Measurements from ENCODE around the gene SEMA3G.
A peak's percentile ranks its signal among the peaks of the same experiment; 100 is the strongest.

Gene SEMA3G

GRCh38 chr3:52447512-52448355 lies 2.8 kb upstream of the SEMA3G start:
- DNase-seq (ENCODE audit: low read depth in 1 of 2, low spot score in 1 of 2) = no peak
- Histone ChIP-seq H3K27me3 (ENCODE audit: insufficient read depth, poor library complexity, severe bottlenecking) (no peaks in the 10 kb centered on the region), H3K4me3 (replicated peaks; ENCODE audit: insufficient read depth, low read length) (no peak overlapping the region), H3K27ac (replicated peaks) (no peak overlapping the region)
- TF ChIP-seq SPI1 (IDR thresholded peaks at IDR 0.05; ENCODE audit: borderline replicate concordance, low read depth) (no peak), GABPA (IDR thresholded peaks at IDR 0.05; ENCODE audit: low read depth) (no peak), POLR2AphosphoS5 (IDR thresholded peaks at IDR 0.05; ENCODE audit: low read depth) (no peak)
- TF ChIP-seq, protein P1, sequence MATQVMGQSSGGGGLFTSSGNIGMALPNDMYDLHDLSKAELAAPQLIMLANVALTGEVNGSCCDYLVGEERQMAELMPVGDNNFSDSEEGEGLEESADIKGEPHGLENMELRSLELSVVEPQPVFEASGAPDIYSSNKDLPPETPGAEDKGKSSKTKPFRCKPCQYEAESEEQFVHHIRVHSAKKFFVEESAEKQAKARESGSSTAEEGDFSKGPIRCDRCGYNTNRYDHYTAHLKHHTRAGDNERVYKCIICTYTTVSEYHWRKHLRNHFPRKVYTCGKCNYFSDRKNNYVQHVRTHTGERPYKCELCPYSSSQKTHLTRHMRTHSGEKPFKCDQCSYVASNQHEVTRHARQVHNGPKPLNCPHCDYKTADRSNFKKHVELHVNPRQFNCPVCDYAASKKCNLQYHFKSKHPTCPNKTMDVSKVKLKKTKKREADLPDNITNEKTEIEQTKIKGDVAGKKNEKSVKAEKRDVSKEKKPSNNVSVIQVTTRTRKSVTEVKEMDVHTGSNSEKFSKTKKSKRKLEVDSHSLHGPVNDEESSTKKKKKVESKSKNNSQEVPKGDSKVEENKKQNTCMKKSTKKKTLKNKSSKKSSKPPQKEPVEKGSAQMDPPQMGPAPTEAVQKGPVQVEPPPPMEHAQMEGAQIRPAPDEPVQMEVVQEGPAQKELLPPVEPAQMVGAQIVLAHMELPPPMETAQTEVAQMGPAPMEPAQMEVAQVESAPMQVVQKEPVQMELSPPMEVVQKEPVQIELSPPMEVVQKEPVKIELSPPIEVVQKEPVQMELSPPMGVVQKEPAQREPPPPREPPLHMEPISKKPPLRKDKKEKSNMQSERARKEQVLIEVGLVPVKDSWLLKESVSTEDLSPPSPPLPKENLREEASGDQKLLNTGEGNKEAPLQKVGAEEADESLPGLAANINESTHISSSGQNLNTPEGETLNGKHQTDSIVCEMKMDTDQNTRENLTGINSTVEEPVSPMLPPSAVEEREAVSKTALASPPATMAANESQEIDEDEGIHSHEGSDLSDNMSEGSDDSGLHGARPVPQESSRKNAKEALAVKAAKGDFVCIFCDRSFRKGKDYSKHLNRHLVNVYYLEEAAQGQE (IDR thresholded peaks at IDR 0.05; ENCODE audit: insufficient replicate concordance, low read depth) = no peak
- TF ChIP-seq, protein P2, sequence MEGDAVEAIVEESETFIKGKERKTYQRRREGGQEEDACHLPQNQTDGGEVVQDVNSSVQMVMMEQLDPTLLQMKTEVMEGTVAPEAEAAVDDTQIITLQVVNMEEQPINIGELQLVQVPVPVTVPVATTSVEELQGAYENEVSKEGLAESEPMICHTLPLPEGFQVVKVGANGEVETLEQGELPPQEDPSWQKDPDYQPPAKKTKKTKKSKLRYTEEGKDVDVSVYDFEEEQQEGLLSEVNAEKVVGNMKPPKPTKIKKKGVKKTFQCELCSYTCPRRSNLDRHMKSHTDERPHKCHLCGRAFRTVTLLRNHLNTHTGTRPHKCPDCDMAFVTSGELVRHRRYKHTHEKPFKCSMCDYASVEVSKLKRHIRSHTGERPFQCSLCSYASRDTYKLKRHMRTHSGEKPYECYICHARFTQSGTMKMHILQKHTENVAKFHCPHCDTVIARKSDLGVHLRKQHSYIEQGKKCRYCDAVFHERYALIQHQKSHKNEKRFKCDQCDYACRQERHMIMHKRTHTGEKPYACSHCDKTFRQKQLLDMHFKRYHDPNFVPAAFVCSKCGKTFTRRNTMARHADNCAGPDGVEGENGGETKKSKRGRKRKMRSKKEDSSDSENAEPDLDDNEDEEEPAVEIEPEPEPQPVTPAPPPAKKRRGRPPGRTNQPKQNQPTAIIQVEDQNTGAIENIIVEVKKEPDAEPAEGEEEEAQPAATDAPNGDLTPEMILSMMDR (IDR thresholded peaks at IDR 0.05; ENCODE audit: insufficient read depth, low read length) = no peak

DNA sequence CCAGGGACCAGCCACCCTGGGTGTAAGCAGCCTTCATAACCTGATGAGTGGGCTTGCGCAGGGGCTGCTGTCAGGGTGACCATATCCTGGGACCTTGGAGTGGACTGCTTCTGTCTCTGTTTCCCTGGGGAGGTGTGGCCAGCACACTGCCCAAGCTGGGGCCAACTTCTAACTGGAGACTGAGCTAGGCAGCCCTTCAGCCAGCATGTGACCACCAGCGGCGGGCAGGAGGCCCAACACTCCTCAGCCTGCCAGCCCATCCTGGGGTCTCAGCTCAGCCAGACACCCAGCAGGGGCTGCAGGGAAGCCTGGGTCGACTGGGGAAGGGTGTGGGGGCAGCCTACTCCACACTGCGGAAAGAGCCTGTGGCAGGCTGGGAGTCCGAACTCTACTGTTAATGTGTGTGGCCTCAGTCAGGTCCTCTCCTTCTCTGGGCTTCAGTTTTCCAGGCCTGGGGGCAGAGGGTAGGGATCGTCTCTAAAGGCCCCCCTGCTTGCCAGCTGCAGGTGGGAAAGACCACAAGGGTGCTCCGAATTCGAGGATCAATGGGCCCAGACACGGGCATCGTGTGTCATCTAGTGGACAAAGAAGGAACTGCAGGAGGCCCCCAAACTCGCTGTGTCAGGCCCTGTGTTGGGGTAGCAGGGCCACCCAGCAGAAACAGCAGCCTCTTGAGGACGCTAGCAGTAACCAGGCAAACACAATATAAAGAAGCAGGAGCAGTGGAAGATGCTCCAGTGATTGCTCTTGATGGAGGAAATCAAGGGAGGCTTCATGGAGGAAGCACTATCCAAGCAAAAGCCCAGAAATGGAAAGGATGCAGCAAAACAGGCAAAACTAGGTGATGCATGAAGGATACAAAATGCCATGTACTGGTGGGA lies 2.0 kb upstream of the SEMA3G start:
- peak; percentile 55 to 71 for DNase-seq (ENCODE audit: low read depth in 1 of 2, low spot score in 1 of 2)
- H3K27me3 ChIP-seq (ENCODE audit: insufficient read depth, poor library complexity, severe bottlenecking) = no peaks in the 10 kb centered on the region
- H3K27ac ChIP-seq (replicated peaks) = no peak overlapping the region
- TF ChIP-seq SPI1 (IDR thresholded peaks at IDR 0.05; ENCODE audit: borderline replicate concordance, low read depth) = no peak
- TF ChIP-seq, protein P1 (IDR thresholded peaks at IDR 0.05; ENCODE audit: insufficient replicate concordance, low read depth) = no peak
- no peak for TF ChIP-seq POLR2AphosphoS5 (IDR thresholded peaks at IDR 0.05; ENCODE audit: low read depth)
- TF ChIP-seq, protein P2 (IDR thresholded peaks at IDR 0.05; ENCODE audit: insufficient read depth, low read length) = peak; percentile 99
- H3K4me3 ChIP-seq (replicated peaks; ENCODE audit: insufficient read depth, low read length) = no peak overlapping the region

DNA sequence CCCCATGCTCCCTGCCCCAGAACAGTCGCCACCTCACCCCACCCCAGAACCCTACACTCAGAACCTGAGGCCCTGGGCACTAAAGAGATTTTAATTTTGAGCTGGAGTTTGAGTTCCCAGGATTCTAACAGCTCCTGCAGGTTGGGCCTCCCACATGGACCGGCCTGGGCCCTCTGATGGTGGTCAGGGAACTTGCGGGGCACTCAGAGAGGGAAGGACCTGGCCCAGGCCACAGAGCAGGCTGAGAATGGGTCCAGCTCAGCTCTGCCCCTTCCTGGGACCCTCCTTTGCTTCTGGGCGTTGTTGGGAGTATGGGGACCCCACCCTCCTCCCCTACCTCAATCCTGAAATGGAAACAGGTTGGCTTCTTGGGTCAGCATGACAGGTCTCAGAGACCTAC lies 1.1 kb upstream of the SEMA3G start:
- DNase-seq (ENCODE audit: low read depth in 1 of 2, low spot score in 1 of 2) = no peak
- no peak overlapping the region for H3K27ac ChIP-seq (replicated peaks)
- TF ChIP-seq, protein P1 (IDR thresholded peaks at IDR 0.05; ENCODE audit: insufficient replicate concordance, low read depth) = no peak
- TF ChIP-seq GABPA (IDR thresholded peaks at IDR 0.05; ENCODE audit: low read depth) (no peak), POLR2AphosphoS5 (IDR thresholded peaks at IDR 0.05; ENCODE audit: low read depth) (no peak)
- no peak overlapping the region for H3K4me3 ChIP-seq (replicated peaks; ENCODE audit: insufficient read depth, low read length)
- H3K27me3 ChIP-seq (ENCODE audit: insufficient read depth, poor library complexity, severe bottlenecking) = no peaks in the 10 kb centered on the region

All from HL-60 (cell line).